ENCODE measurements around the gene ABHD4.

ABHD4 gene

DNA sequence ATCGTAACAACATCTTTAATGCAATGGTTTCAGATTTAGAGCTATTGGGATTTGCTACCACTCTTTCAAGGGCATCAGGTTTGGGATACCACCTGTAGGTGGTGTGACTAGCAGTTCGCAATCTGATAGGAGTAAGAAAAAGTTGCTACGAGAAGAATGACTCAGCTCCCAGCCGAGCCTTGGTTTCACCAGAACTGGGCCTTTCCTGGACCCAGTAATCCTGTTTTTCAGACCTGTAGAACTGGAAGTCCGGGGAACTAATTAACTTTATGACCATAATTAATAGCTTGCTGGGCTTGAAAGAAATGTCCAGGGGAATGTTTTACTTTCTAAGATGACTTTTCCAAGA lies 770 bp downstream of the ABHD4 start:
- DNase-seq (ENCODE audit: low read depth, low spot score): peak; percentile 59
- H3K4me3 ChIP-seq (ENCODE audit: low read depth, low read length): peak overlapping the region; percentile 84
- in situ Hi-C loops (cut with HindIII; ENCODE audit: low sequenced_read_pairs): no loop called here
- TF ChIP-seq, protein P1, sequence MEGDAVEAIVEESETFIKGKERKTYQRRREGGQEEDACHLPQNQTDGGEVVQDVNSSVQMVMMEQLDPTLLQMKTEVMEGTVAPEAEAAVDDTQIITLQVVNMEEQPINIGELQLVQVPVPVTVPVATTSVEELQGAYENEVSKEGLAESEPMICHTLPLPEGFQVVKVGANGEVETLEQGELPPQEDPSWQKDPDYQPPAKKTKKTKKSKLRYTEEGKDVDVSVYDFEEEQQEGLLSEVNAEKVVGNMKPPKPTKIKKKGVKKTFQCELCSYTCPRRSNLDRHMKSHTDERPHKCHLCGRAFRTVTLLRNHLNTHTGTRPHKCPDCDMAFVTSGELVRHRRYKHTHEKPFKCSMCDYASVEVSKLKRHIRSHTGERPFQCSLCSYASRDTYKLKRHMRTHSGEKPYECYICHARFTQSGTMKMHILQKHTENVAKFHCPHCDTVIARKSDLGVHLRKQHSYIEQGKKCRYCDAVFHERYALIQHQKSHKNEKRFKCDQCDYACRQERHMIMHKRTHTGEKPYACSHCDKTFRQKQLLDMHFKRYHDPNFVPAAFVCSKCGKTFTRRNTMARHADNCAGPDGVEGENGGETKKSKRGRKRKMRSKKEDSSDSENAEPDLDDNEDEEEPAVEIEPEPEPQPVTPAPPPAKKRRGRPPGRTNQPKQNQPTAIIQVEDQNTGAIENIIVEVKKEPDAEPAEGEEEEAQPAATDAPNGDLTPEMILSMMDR (IDR thresholded peaks at IDR 0.05; ENCODE audit: low read depth, low read length): peak; percentile 47

DNA sequence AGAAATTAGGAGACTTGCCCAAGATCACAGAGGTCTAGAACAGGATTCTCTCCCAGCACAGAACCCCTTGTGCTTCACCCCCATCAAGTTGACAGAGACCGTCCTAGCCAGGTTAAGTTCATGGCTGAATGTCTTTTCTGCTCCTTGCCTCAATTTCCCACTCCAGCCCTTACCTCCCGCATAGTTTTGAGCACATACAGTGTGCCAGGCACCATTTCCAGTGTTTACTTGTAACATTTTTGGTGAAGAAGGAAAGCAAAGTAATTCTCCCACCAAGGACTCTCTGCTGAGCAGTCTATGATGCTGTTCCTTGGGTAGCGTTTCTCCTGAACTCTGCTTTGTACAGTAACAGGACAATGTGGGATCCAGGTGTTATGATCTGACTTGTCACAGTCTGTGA lies 1.2 kb downstream of the ABHD4 start:
- peak overlapping the region; percentile 84 for H3K4me3 ChIP-seq (ENCODE audit: low read depth, low read length)
- TF ChIP-seq, protein P1 (IDR thresholded peaks at IDR 0.05; ENCODE audit: low read depth, low read length): no peak
- DNase-seq (ENCODE audit: low read depth, low spot score): no peak

DNA sequence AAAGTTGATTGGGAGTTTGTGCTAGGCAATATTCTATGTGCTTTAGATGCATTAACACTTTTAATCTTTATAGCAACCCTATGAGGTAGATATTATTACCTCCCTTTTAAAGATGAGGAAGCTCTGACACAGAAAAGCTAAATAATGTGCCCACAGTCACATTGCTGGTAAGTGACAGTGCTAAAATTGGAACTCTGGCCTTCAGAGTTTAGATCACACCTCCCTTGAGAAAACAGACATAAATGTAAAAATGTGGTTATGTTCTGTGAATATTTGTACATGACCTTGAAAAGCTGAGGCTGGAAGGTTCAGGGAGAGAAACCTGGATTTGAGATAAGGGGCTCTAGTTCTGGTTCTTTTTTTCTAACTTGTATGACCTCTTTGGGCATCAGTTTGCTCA lies 1.9 kb downstream of the ABHD4 start:
- no peak overlapping the region for H3K4me3 ChIP-seq (ENCODE audit: low read depth, low read length)
- in situ Hi-C loops (cut with HindIII; ENCODE audit: low sequenced_read_pairs): no loop called here
- TF ChIP-seq, protein P1 (IDR thresholded peaks at IDR 0.05; ENCODE audit: low read depth, low read length): no peak
- no peak for DNase-seq (ENCODE audit: low read depth, low spot score)

More for the DNA sequence above, 1.2 kb downstream of the ABHD4 start:
- in situ Hi-C loops (cut with HindIII; ENCODE audit: low sequenced_read_pairs): no loop called here

DNA sequence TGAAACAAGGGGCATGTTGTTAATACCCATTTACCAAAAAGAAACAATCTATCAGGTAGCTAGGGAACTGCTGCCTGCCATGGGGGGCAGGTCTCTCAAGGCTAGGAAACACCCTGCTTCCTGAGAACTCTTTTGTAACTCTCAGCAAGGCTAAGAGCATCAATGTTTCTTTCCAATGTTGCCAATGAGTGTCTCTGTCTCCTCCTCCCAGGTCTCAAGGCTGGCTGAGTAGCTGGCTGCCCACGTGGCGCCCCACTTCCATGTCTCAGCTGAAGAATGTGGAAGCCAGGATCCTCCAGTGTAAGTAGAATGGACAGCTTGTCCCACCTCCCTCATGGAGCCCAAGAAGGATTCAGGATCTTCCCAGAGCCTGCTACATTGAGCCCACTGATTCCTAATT lies 3.4 kb downstream of the ABHD4 start:
- TF ChIP-seq, protein P1 (IDR thresholded peaks at IDR 0.05; ENCODE audit: low read depth, low read length): no peak
- no peak overlapping the region for H3K4me3 ChIP-seq (ENCODE audit: low read depth, low read length)
- DNase-seq (ENCODE audit: low read depth, low spot score): no peak
- in situ Hi-C loops (cut with HindIII; ENCODE audit: low sequenced_read_pairs): no loop called here

DNA sequence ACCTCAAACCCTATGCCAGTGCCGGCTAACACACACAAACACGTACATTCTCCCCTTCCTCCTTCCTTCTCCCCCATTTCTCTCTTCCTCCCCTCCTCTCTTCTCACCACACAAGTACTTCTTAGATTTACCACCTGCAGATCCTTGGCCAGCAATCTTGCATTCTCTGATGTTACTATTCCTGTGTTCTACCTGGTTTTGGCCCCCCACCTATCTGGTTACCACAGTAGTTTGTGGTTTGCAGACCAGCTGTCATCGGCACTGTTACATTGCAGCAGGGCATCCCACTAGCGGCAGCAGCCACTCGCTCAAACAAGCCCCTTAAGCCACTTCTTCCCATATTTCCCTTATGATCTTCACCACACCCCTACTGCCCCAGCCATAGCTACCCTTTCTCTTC lies 3.9 kb downstream of the ABHD4 start:
- TF ChIP-seq, protein P1 (IDR thresholded peaks at IDR 0.05; ENCODE audit: low read depth, low read length): no peak
- in situ Hi-C loops (cut with HindIII; ENCODE audit: low sequenced_read_pairs): no loop called here

DNA sequence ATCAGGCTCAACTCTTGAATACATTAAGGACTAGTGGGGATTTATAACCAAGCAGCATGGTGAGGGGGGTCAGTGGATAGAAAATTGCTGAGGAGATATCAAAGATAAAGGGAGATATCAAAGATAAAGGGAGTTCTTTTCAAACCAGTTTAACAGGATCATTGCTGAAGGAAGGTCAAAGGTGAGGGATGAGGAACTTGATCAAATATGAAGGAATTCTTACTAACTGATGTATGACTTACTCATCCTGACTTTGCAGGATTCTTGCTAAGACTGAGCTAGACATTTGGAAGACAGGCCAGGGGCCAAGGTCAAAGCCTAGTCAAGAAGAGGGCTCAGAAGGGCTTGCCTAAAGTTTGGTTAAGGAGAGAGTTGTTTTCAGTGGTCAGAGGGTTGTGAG lies 4.8 kb downstream of the ABHD4 start:
- DNase-seq (ENCODE audit: low read depth, low spot score): no peak
- in situ Hi-C loops (cut with HindIII; ENCODE audit: low sequenced_read_pairs): no loop called here
- TF ChIP-seq, protein P1 (IDR thresholded peaks at IDR 0.05; ENCODE audit: low read depth, low read length): no peak

More for the DNA sequence above, 3.9 kb downstream of the ABHD4 start:
- no peak for DNase-seq (ENCODE audit: low read depth, low spot score)
- no peak overlapping the region for H3K4me3 ChIP-seq (ENCODE audit: low read depth, low read length)

DNA sequence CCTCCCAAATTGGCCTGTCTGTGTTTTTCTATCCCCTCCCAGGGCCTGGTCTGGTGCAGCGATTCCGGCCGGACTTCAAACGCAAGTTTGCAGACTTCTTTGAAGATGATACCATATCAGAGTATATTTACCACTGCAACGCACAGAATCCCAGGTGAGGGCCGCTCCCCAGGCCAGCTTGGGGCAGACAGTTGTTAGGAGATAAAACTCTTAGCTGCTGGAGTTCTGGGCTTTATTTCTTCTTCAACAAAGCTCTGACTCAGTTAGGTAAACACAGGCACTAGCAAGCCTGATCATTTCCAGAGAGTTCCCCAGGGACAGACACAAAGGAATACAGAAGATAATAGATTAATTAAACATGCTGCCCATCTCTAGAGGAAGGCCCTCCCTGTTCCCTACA lies 8.3 kb downstream of the ABHD4 start:
- DNase-seq (ENCODE audit: low read depth, low spot score): peak; percentile 27
- in situ Hi-C loops (cut with HindIII; ENCODE audit: low sequenced_read_pairs): no loop called here
- TF ChIP-seq, protein P1 (IDR thresholded peaks at IDR 0.05; ENCODE audit: low read depth, low read length): no peak
- no peak overlapping the region for H3K4me3 ChIP-seq (ENCODE audit: low read depth, low read length)

More for the DNA sequence above, 4.8 kb downstream of the ABHD4 start:
- no peak overlapping the region for H3K4me3 ChIP-seq (ENCODE audit: low read depth, low read length)

Measured in astrocyte of the spinal cord (primary cell).